Gastrocnemius medialis (tissue), 4 donors: Measurements from ENCODE around the gene ZFP64.

Source experiments
- POLR2A ChIP-seq, 2 donors: fragments of 450-650 bp; IDR thresholded peaks; one replicate each; pipeline ENCODE4 v1.6.1; 2017; ENCODE audit warnings: antibody characterized with exemption in 2 of 2, mild to moderate bottlenecking in 2 of 2, moderate library complexity in 2 of 2
- TF ChIP-seq, protein P1 (sequence below), 5 experiments: fragments of 450-650 bp in 3 of 5; fragments of 200-600 bp in 2 of 5; sonication (generic) in 2 of 5; IDR thresholded peaks in 4 of 5; conservative IDR thresholded peaks in 1 of 5; 1 replicate in 4 of 5; 2 replicates in 1 of 5; pipeline ENCODE4 v1.5.1; 2016 to 2019; ENCODE audit warnings: antibody characterized with exemption in 5 of 5, mild to moderate bottlenecking in 3 of 5, moderate library complexity in 3 of 5

DNA sequence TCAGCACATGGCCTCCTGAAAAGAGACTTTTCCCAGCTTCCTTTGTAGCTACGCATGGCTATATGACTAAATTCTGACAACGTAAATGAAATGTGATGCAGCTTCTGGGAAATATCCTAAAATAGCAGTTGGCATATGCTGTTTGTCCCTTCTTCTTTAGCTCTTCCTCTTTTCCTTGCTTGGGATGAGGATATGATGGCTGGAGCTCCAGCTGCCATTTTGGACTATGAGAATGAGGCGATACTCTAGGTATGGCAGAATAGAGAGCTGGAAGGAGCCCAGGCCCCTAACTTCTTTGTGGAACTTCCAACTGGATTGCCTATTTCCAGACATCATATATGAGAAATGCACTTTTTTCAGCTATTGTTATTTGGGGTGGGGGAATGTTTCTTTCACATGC lies 5.3 kb upstream of the ZFP64 start:
- TF ChIP-seq POLR2A (IDR thresholded peaks at IDR 0.05): no peak
- TF ChIP-seq, protein P1, sequence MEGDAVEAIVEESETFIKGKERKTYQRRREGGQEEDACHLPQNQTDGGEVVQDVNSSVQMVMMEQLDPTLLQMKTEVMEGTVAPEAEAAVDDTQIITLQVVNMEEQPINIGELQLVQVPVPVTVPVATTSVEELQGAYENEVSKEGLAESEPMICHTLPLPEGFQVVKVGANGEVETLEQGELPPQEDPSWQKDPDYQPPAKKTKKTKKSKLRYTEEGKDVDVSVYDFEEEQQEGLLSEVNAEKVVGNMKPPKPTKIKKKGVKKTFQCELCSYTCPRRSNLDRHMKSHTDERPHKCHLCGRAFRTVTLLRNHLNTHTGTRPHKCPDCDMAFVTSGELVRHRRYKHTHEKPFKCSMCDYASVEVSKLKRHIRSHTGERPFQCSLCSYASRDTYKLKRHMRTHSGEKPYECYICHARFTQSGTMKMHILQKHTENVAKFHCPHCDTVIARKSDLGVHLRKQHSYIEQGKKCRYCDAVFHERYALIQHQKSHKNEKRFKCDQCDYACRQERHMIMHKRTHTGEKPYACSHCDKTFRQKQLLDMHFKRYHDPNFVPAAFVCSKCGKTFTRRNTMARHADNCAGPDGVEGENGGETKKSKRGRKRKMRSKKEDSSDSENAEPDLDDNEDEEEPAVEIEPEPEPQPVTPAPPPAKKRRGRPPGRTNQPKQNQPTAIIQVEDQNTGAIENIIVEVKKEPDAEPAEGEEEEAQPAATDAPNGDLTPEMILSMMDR (IDR thresholded peaks at IDR 0.05 in 4 of 5, conservative IDR thresholded peaks at IDR 0.05 in 1 of 5): no peak
